ENCODE measurements around the gene LRIG2.
A peak's percentile ranks its signal among the peaks of the same experiment; 100 is the strongest.

Gene LRIG2

GRCh38 chr1:113091988-113092594 is 19.1 kb downstream of the LRIG2 start:
- TF ChIP-seq CTCF (conservative IDR thresholded peaks at IDR 0.05; ENCODE audit: control insufficient read depth, insufficient read depth, low read depth, low read length), result no peak
- H3K4me3 ChIP-seq (ENCODE audit: control insufficient read depth, low read depth, low read length), result no peak overlapping the region
- no peak for DNase-seq (ENCODE audit: low read depth)

- DNase-seq (ENCODE audit: low read depth), result no peak
- H3K4me3 ChIP-seq (ENCODE audit: control insufficient read depth, low read depth, low read length), result no peak overlapping the region
- TF ChIP-seq CTCF (conservative IDR thresholded peaks at IDR 0.05; ENCODE audit: control insufficient read depth, insufficient read depth, low read depth, low read length), result no peak
Observed at GRCh38 chr1:113094506-113094905, 21.5 kb downstream of the LRIG2 start.

GRCh38 chr1:113095790-113096455 is 22.9 kb downstream of the LRIG2 start:
- no peak for TF ChIP-seq CTCF (conservative IDR thresholded peaks at IDR 0.05; ENCODE audit: control insufficient read depth, insufficient read depth, low read depth, low read length)
- DNase-seq (ENCODE audit: low read depth), result no peak
- no peak overlapping the region for H3K4me3 ChIP-seq (ENCODE audit: control insufficient read depth, low read depth, low read length)

- no peak overlapping the region for H3K4me3 ChIP-seq (ENCODE audit: control insufficient read depth, low read depth, low read length)
- no peak for TF ChIP-seq CTCF (conservative IDR thresholded peaks at IDR 0.05; ENCODE audit: control insufficient read depth, insufficient read depth, low read depth, low read length)
- no peak for DNase-seq (ENCODE audit: low read depth)
Observed at GRCh38 chr1:113096493-113096892, 23.5 kb downstream of the LRIG2 start.

- H3K4me3 ChIP-seq (ENCODE audit: control insufficient read depth, low read depth, low read length), result no peak overlapping the region
- DNase-seq (ENCODE audit: low read depth), result peak; percentile 58
- TF ChIP-seq CTCF (conservative IDR thresholded peaks at IDR 0.05; ENCODE audit: control insufficient read depth, insufficient read depth, low read depth, low read length), result no peak
Observed at GRCh38 chr1:113101588-113101987, 28.6 kb downstream of the LRIG2 start.

GRCh38 chr1:113103048-113103447 is 30.1 kb downstream of the LRIG2 start:
- TF ChIP-seq CTCF (conservative IDR thresholded peaks at IDR 0.05; ENCODE audit: control insufficient read depth, insufficient read depth, low read depth, low read length), result no peak
- H3K4me3 ChIP-seq (ENCODE audit: control insufficient read depth, low read depth, low read length), result no peak overlapping the region
- no peak for DNase-seq (ENCODE audit: low read depth)

All from fibroblast of mammary gland (primary cell).